OCI-LY3 (cell line): ENCODE results near the gene KCTD5.
A peak's percentile ranks its signal among the peaks of the same experiment; 100 is the strongest.

Experiments
- H2AFZ ChIP-seq: fragments of 200-600, 300-600 bp; shearing (Covaris generic); 2 replicates; pipeline ENCODE4 v1.6.0; 2014; ENCODE audit warnings: antibody characterized with exemption, low read depth, low read length
- H3K27ac ChIP-seq: fragments of 200-600, 300-600 bp; sonication (generic); 2 replicates; pipeline ENCODE4 v1.5.1; 2014; ENCODE audit warnings: mild to moderate bottlenecking, low read length, moderate library complexity, mixed read lengths
- H3K27me3 ChIP-seq: fragments of 200-600, 300-600 bp; sonication (generic); 2 replicates; pipeline ENCODE4 v1.6.1; 2014; ENCODE audit warnings: low read depth, low read length, mixed read lengths
- H3K36me3 ChIP-seq: fragments of 200-600, 300-600 bp; sonication (generic); replicated peaks from 2 replicates; pipeline ENCODE3; 2014; ENCODE audit warnings: low read depth, low read length, mixed read lengths
- H3K4me1 ChIP-seq: fragments of 300-600, 200-600 bp; sonication (generic); 2 replicates; pipeline ENCODE4 v1.6.1; 2014; ENCODE audit warnings: low read length, mixed read lengths
- H3K4me2 ChIP-seq: fragments of 200-600, 300-600 bp; sonication (generic); 2 replicates; pipeline ENCODE4 v1.6.1; 2014; ENCODE audit warnings: low read length, mixed read lengths
- H3K4me3 ChIP-seq: fragments of 300-600, 200-600 bp; sonication (generic); 2 replicates; pipeline ENCODE4 v1.5.1; 2014; ENCODE audit warnings: antibody characterized with exemption, mild to moderate bottlenecking, low read length, moderate library complexity
- H3K79me2 ChIP-seq: fragments of 300-600, 200-600 bp; shearing (Covaris generic); 2 replicates; pipeline ENCODE4 v1.6.1; 2014; ENCODE audit warnings: mild to moderate bottlenecking, low read length, mixed read lengths
- H3K9ac ChIP-seq: fragments of 300-600, 200-600 bp; shearing (Covaris generic); 2 replicates; pipeline ENCODE4 v1.6.0; 2014; ENCODE audit warnings: mild to moderate bottlenecking, low read length, moderate library complexity
- H3K9me3 ChIP-seq: fragments of 200-600, 300-600 bp; shearing (Covaris generic); 2 replicates; pipeline ENCODE4 v1.6.1; 2014; ENCODE audit warnings: low read length, mixed read lengths; ENCODE audit not compliant: insufficient read depth
- H4K20me1 ChIP-seq: fragments of 200-600, 300-600 bp; sonication (generic); 2 replicates; pipeline ENCODE4 v1.6.1; 2016; ENCODE audit warnings: low read length, mixed read lengths; ENCODE audit not compliant: insufficient read depth
- EZH2phosphoT487 ChIP-seq: fragments of 200-600 bp; shearing (Covaris generic); IDR thresholded peaks from 2 replicates; pipeline ENCODE4 v1.6.1; 2018; ENCODE audit warnings: antibody characterized with exemption, mixed run types, low read depth
- TF ChIP-seq, protein P1 (sequence below): fragments of 200-600, 300-600 bp; sonication (generic); IDR thresholded peaks from 2 replicates; pipeline ENCODE4 v1.5.1; 2014; ENCODE audit warnings: antibody characterized with exemption, low read length, low read depth

The KCTD5 gene

DNA sequence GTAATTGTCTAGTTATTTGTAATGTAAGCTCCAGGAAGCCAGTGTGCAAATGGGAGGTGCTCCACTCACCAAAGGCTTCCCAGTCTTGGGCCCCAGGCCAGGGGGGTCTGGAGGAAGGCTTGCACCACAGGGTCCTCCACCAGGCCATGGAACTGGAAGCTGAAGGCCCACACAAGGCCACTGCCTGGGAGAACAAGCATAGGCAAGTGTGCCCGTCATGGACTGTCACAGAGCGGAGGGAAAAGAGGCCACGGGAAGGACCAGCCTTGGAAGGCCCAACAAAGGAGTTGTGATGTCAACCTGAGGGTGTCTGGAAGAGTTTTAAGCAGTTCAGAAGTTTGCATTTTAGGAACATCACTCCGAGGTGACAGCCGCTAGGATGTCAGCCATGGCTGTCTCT, 67.2 kb downstream of the KCTD5 start:
- no peak overlapping the region for H2AFZ ChIP-seq
- H3K27me3 ChIP-seq: no peaks in the 10 kb centered on the region
- TF ChIP-seq, protein P1, sequence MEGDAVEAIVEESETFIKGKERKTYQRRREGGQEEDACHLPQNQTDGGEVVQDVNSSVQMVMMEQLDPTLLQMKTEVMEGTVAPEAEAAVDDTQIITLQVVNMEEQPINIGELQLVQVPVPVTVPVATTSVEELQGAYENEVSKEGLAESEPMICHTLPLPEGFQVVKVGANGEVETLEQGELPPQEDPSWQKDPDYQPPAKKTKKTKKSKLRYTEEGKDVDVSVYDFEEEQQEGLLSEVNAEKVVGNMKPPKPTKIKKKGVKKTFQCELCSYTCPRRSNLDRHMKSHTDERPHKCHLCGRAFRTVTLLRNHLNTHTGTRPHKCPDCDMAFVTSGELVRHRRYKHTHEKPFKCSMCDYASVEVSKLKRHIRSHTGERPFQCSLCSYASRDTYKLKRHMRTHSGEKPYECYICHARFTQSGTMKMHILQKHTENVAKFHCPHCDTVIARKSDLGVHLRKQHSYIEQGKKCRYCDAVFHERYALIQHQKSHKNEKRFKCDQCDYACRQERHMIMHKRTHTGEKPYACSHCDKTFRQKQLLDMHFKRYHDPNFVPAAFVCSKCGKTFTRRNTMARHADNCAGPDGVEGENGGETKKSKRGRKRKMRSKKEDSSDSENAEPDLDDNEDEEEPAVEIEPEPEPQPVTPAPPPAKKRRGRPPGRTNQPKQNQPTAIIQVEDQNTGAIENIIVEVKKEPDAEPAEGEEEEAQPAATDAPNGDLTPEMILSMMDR: no peak
- no peak for TF ChIP-seq EZH2phosphoT487
- H3K9me3 ChIP-seq: no peaks in the 10 kb centered on the region
- peaks cover 40% of the 10 kb centered on the region for H3K79me2 ChIP-seq
- no peak overlapping the region for H3K4me2 ChIP-seq
- peaks cover 23% of the 10 kb centered on the region for H3K36me3 ChIP-seq
- no peak overlapping the region for H3K4me3 ChIP-seq
- peaks cover 15% of the 10 kb centered on the region for H3K4me1 ChIP-seq
- no peak overlapping the region for H3K27ac ChIP-seq
- H3K9ac ChIP-seq: no peak overlapping the region
- H4K20me1 ChIP-seq: peaks cover 15% of the 10 kb centered on the region

DNA sequence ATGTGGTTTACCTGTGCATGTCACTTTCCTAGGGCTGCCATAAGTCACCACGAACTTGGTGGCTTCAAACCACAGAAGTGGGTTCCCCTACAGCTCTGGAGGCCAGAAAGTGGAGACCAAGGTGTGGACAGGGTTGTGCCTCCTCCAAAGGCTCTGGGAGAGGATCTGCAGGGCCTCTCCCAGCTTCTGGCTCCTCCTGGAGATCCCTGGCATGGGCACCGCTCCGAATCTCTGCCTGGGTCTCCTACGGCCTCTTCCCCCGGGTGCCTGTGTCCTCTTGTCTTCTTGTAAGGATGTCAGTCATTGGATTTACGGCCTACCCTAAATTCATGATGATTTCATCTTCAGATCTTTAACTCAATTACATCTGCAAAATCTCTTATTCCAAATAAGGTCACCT, 67.6 kb downstream of the KCTD5 start:
- H3K79me2 ChIP-seq: peaks cover 44% of the 10 kb centered on the region
- no peak overlapping the region for H3K4me3 ChIP-seq
- no peak overlapping the region for H3K9ac ChIP-seq
- H3K27me3 ChIP-seq: no peaks in the 10 kb centered on the region
- H3K4me1 ChIP-seq: peaks cover 19% of the 10 kb centered on the region
- no peak overlapping the region for H3K27ac ChIP-seq
- peaks cover 19% of the 10 kb centered on the region for H4K20me1 ChIP-seq
- H2AFZ ChIP-seq: no peak overlapping the region
- peaks cover 28% of the 10 kb centered on the region for H3K36me3 ChIP-seq
- TF ChIP-seq, protein P1: no peak
- TF ChIP-seq EZH2phosphoT487: no peak
- no peaks in the 10 kb centered on the region for H3K9me3 ChIP-seq
- H3K4me2 ChIP-seq: no peak overlapping the region

DNA sequence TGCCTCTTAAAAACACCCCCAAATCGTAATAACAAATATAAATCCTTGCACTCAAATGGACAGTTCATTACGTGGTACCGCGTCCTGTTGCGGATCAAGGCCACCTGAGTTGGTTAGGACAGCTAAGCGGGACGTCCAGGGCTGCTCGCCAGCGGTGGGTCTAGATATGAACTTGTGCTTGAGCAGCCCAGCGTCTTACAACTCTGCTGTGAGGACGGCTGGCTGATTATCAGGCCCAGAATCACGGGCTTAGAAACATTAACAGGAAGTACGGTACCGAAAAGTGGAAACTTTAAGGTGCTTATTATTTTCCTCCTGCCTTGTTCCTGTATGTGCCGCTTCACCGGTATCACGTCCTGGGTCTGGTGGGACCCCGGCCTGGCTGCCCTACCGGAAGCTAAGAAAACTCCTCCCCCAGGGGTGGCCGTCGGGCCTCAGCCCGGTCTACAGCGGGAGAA, 69.3 kb downstream of the KCTD5 start:
- H3K79me2 ChIP-seq: peaks cover 61% of the 10 kb centered on the region
- no peak for TF ChIP-seq EZH2phosphoT487
- TF ChIP-seq, protein P1: no peak
- H4K20me1 ChIP-seq: peaks cover 36% of the 10 kb centered on the region
- H3K27me3 ChIP-seq: no peaks in the 10 kb centered on the region
- no peaks in the 10 kb centered on the region for H3K9me3 ChIP-seq
- peaks cover 36% of the 10 kb centered on the region for H3K4me1 ChIP-seq
- peak overlapping the region; percentile 32; the same call in 1 of the 2 replicates for H2AFZ ChIP-seq
- peak overlapping the region; percentile 98 for H3K9ac ChIP-seq
- peak overlapping the region; percentile 97 for H3K4me2 ChIP-seq
- H3K4me3 ChIP-seq: peak overlapping the region; percentile 99
- H3K36me3 ChIP-seq: peaks cover 43% of the 10 kb centered on the region
- H3K27ac ChIP-seq: peak overlapping the region; percentile 92

DNA sequence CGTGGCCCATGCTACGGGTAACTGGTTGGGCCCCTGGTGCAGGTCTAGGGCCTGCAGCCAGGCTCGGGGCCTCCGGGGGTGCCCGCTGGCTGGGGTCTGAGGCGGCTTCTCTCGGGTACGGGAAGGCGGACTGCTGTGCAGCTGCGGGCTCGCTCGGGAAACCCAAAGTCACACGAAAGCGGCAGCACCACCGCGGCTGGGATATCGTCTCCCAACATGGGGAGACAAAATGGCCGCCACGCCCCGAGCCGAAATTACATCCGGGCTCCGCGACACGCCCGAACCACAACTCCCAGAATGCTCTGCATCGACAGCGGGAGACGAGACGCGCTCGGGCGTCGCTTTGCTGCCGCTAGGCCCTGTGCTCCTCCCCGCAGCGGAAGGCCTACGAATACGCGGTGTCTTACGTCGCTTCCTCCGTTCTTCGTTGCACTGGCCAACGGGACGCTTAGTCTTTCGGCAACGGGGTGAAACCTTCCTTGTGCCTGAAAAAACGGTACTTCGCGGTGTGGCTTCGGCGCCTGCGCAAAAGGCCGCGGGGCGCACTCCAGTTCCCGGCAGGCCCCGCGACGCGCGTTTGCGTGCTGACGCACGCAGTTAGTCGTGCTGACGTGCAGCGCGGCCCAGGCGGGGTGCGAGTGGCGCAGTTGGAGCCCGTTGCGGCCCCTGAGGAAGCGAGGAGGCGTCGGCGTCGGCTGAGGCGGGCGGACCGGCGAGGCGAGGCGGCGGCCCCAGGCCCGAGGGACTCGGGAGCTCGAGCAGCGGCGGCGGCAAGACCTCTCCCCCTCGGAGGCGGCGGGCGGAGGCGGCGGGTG, 69.9 kb downstream of the KCTD5 start, which contains the start of gene SRRM2:
TSS of gene SRRM2 (plus strand) at position 604 of the 815 bp plus-strand sequence. CDS start 3,727 bp downstream, outside the sequence.
- H3K27ac ChIP-seq: peak within 1 kb of the TSS; percentile 92
- peak within 1 kb of the TSS; percentile 69; the same call in 1 of the 2 replicates for H2AFZ ChIP-seq
- peaks cover 37% of the 10 kb centered on the region for H3K4me1 ChIP-seq
- H4K20me1 ChIP-seq: peaks cover 42% of the 10 kb centered on the region
- H3K4me3 ChIP-seq: peak within 1 kb of the TSS; percentile 99
- no peaks in the 10 kb centered on the region for H3K9me3 ChIP-seq
- H3K36me3 ChIP-seq: peaks cover 49% of the 10 kb centered on the region
- no peaks in the 10 kb centered on the region for H3K27me3 ChIP-seq
- peak within 1 kb of the TSS; percentile 99 for H3K4me2 ChIP-seq
- no peak for TF ChIP-seq EZH2phosphoT487
- TF ChIP-seq, protein P1: no peak
- H3K79me2 ChIP-seq: peaks cover 67% of the 10 kb centered on the region
- peak within 1 kb of the TSS; percentile 98 for H3K9ac ChIP-seq
